MM.1S (cell line): Measurements from ENCODE around the gene CCDC181.

Experiments
- DNase-seq: peaks from one replicate; pipeline ENCODE4 v3.0.0-alpha.2; 2015
- H2AFZ ChIP-seq: fragments of 300-600 bp; sonication (generic); 2 replicates; pipeline ENCODE4 v1.6.0; 2016; ENCODE audit warnings: antibody characterized with exemption, low read length
- H3F3A ChIP-seq: fragments of 300-600 bp; sonication (generic); 2 replicates; pipeline ENCODE4 v1.6.1; 2016; ENCODE audit warnings: mild to moderate bottlenecking, antibody characterized with exemption, low read length, moderate library complexity, mixed read lengths; ENCODE audit not compliant: insufficient read depth
- H3K27ac ChIP-seq: fragments of 300-600 bp; sonication (generic); 2 replicates; pipeline ENCODE4 v1.5.1; 2016; ENCODE audit warnings: mild to moderate bottlenecking, low read length
- H3K27me3 ChIP-seq: fragments of 300-600 bp; sonication (generic); replicated peaks from 2 replicates; pipeline ENCODE4 v1.6.0; 2016; ENCODE audit warnings: low read length; ENCODE audit not compliant: insufficient read depth
- H3K36me3 ChIP-seq: fragments of 300-600 bp; sonication (generic); replicated peaks from 2 replicates; pipeline ENCODE4 v1.6.1; 2016; ENCODE audit warnings: mild to moderate bottlenecking, low read length, mixed read lengths; ENCODE audit not compliant: insufficient read depth
- H3K4me1 ChIP-seq: fragments of 300-600 bp; sonication (generic); 2 replicates; pipeline ENCODE4 v1.6.1; 2016; ENCODE audit warnings: low read length, mixed read lengths
- H3K4me2 ChIP-seq: fragments of 300-600 bp; sonication (generic); 2 replicates; pipeline ENCODE4 v1.6.0; 2016; ENCODE audit warnings: low read depth, low read length
- H3K4me3 ChIP-seq: fragments of 300-600 bp; sonication (generic); 2 replicates; pipeline ENCODE4 v1.5.1; 2016; ENCODE audit warnings: low read length, mixed read lengths
- H3K79me2 ChIP-seq: fragments of 300-600 bp; sonication (generic); 2 replicates; pipeline ENCODE4 v1.6.1; 2016; ENCODE audit warnings: mixed run types, low read length, mixed read lengths
- H3K9ac ChIP-seq: fragments of 300-600 bp; sonication (generic); 2 replicates; pipeline ENCODE4 v1.6.1; 2016; ENCODE audit warnings: low read length, mixed read lengths
- H3K9me2 ChIP-seq: fragments of 300-600 bp; sonication (generic); replicated peaks from 2 replicates; pipeline ENCODE4 v1.6.1; 2016; ENCODE audit warnings: mild to moderate bottlenecking, low read length, mixed read lengths; ENCODE audit not compliant: insufficient read depth
- H3K9me3 ChIP-seq: fragments of 300-600 bp; sonication (generic); replicated peaks from 2 replicates; pipeline ENCODE4 v1.6.1; 2016; ENCODE audit warnings: mild to moderate bottlenecking, low read length, mixed read lengths; ENCODE audit not compliant: insufficient read depth
- H4K20me1 ChIP-seq: fragments of 300-600 bp; sonication (generic); 2 replicates; pipeline ENCODE4 v1.6.1; 2016; ENCODE audit warnings: mild to moderate bottlenecking, low read length, moderate library complexity, mixed read lengths; ENCODE audit not compliant: insufficient read depth
- CTCF ChIP-seq: fragments of 300-600 bp; sonication (generic); IDR thresholded peaks from 2 replicates; pipeline ENCODE4 v1.5.1; 2016; ENCODE audit warnings: antibody characterized with exemption, low read length, mixed read lengths
- EZH2 ChIP-seq: fragments of 300-600 bp; sonication (generic); optimal IDR thresholded peaks from 2 replicates; pipeline ENCODE3; 2017; ENCODE audit warnings: low read depth, mild to moderate bottlenecking, antibody characterized with exemption, low read length, mixed read lengths
- EZH2phosphoT487 ChIP-seq: fragments of 300-600 bp; sonication (generic); IDR thresholded peaks from 2 replicates; pipeline ENCODE4 v1.6.1; 2018; ENCODE audit warnings: antibody characterized with exemption, low read length

Gene CCDC181

GRCh38 chr1:169461390-169462000 lies 34.2 kb upstream of the CCDC181 start:
- Histone ChIP-seq H3F3A (no peaks in the 10 kb centered on the region), H3K79me2 (no peaks in the 10 kb centered on the region), H4K20me1 (no peaks in the 10 kb centered on the region), H3K4me3 (no peak overlapping the region), H3K9me3 (no peaks in the 10 kb centered on the region), H2AFZ (no peak overlapping the region), H3K9ac (no peak overlapping the region), H3K27me3 (no peaks in the 10 kb centered on the region), H3K9me2 (no peaks in the 10 kb centered on the region), H3K36me3 (no peaks in the 10 kb centered on the region), H3K27ac (no peak overlapping the region), H3K4me2 (no peak overlapping the region), H3K4me1 (no peaks in the 10 kb centered on the region)
- DNase-seq, result no peak
- TF ChIP-seq CTCF (no peak), EZH2 (no peak), EZH2phosphoT487 (no peak)

GRCh38 chr1:169460191-169460833 lies 33.0 kb upstream of the CCDC181 start:
- Histone ChIP-seq H4K20me1 (no peaks in the 10 kb centered on the region), H3F3A (no peaks in the 10 kb centered on the region), H3K9me2 (no peaks in the 10 kb centered on the region), H3K9me3 (no peaks in the 10 kb centered on the region), H3K27me3 (no peaks in the 10 kb centered on the region), H3K27ac (no peak overlapping the region), H3K4me3 (no peak overlapping the region), H3K9ac (no peak overlapping the region), H3K79me2 (no peaks in the 10 kb centered on the region), H3K4me1 (no peaks in the 10 kb centered on the region), H3K4me2 (no peak overlapping the region), H2AFZ (no peak overlapping the region), H3K36me3 (no peaks in the 10 kb centered on the region)
- no peak for DNase-seq
- TF ChIP-seq CTCF (no peak), EZH2 (no peak), EZH2phosphoT487 (no peak)

GRCh38 chr1:169457443-169457842 lies 30.2 kb upstream of the CCDC181 start:
- Histone ChIP-seq H3K79me2 (no peaks in the 10 kb centered on the region), H3K36me3 (no peaks in the 10 kb centered on the region), H2AFZ (no peak overlapping the region), H3F3A (no peaks in the 10 kb centered on the region), H3K27ac (no peak overlapping the region), H3K4me1 (no peaks in the 10 kb centered on the region), H3K9me3 (no peaks in the 10 kb centered on the region), H3K4me3 (no peak overlapping the region), H3K9me2 (no peaks in the 10 kb centered on the region), H3K27me3 (no peaks in the 10 kb centered on the region), H4K20me1 (no peaks in the 10 kb centered on the region), H3K9ac (no peak overlapping the region), H3K4me2 (no peak overlapping the region)
- no peak for DNase-seq
- no peak for TF ChIP-seq EZH2
- TF ChIP-seq EZH2phosphoT487, result no peak
- TF ChIP-seq CTCF, result no peak
